D721Med (cell line): Measurements from ENCODE around the gene ASH1L.

Experiments
- DNase-seq: peaks from one replicate; pipeline ENCODE4 v3.0.0; 2011; ENCODE audit warnings: low spot score; ENCODE audit not compliant: insufficient read length
- FAIRE-seq: peaks from 2 replicates; lab custom pipeline; 2011; peaks lifted over from hg19 to GRCh38; lab: Jason Lieb, UNC
- TF ChIP-seq, protein P1 (sequence below): IDR thresholded peaks from 2 replicates; pipeline ENCODE4 v1.5.1; 2012; ENCODE audit warnings: mild to moderate bottlenecking, control low read depth; ENCODE audit not compliant: insufficient read depth; ENCODE audit errors: missing control alignments

ASH1L gene

DNA sequence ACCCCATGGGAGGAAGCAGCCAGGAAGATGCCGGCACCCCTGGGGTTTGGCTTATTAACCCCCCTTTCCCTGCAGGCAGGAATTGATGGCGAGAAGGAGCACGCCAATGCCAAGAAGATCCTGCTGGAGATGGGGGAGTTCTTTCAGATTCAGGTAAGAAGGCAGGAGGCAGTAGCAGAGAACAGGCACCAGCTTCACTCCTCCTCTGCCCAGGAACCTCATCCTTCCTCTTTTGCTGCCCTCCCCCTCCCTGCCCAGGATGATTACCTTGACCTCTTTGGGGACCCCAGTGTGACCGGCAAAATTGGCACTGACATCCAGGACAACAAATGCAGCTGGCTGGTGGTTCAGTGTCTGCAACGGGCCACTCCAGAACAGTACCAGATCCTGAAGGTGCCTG is 243.1 kb downstream of the ASH1L start:
- no peak for DNase-seq

DNA sequence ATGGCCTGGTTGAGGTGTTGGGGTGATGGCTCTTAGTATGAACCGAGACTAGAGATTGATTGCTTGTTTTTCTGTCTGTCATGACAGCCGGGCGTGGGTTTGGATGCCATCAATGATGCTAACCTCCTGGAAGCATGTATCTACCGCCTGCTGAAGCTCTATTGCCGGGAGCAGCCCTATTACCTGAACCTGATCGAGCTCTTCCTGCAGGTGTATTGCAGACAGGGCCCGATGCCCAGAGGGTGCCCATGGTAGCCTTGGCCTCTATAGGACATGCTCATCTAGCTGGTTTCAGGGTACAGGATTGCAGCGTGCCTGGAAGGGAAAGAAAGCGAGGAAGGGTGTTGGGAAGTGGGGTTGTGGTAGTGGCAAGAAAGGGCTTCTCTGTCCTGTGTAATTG is 244.5 kb downstream of the ASH1L start:
- TF ChIP-seq, protein P1, sequence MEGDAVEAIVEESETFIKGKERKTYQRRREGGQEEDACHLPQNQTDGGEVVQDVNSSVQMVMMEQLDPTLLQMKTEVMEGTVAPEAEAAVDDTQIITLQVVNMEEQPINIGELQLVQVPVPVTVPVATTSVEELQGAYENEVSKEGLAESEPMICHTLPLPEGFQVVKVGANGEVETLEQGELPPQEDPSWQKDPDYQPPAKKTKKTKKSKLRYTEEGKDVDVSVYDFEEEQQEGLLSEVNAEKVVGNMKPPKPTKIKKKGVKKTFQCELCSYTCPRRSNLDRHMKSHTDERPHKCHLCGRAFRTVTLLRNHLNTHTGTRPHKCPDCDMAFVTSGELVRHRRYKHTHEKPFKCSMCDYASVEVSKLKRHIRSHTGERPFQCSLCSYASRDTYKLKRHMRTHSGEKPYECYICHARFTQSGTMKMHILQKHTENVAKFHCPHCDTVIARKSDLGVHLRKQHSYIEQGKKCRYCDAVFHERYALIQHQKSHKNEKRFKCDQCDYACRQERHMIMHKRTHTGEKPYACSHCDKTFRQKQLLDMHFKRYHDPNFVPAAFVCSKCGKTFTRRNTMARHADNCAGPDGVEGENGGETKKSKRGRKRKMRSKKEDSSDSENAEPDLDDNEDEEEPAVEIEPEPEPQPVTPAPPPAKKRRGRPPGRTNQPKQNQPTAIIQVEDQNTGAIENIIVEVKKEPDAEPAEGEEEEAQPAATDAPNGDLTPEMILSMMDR = no peak
- no peak for FAIRE-seq
- DNase-seq = no peak

More for the DNA sequence above, 243.1 kb downstream of the ASH1L start:
- no peak for FAIRE-seq
- TF ChIP-seq, protein P1 = no peak

DNA sequence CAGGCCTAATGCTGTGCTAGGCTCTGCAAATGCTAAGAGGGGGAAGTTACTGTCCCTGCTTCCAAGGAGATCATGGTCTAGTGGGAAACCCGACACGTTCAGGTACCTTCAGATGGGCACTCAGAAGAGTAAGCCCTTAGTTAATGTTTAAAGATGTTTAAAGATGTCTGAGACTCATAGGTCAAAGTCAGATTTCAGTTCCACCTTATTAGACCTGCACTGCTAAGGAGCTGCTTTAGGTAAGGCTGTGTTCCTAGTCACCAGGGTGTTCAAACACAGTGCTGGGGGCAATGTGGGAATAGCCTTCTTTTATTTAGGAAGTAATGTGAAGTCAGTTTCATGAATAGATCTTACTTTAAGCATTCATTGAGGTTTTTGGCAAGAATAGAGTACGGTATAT is 245.7 kb downstream of the ASH1L start:
- no peak for FAIRE-seq

DNA sequence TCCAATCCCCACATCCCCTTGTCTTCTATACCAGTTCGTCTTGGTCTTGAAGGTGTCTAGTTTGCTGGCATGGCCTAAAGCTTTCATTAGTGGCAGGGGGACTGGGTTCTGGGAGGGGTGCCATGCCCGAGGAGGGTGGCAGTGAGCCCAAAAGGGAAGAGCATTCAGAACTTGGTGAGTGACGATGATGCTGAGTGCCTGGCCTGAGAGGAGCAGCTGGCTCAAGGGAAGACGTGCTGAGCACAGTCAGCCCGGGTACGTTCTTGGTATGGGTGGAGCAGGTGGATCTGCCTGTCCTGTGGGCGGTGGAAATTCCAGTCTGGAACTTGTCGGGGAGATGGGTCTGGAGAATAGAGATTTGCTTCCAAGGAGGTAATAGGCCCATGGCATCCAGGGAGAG is 249.3 kb downstream of the ASH1L start:
- TF ChIP-seq, protein P1 = no peak
- FAIRE-seq = no peak
- DNase-seq = no peak

More for the DNA sequence above, 245.7 kb downstream of the ASH1L start:
- DNase-seq = no peak
- TF ChIP-seq, protein P1 = no peak

DNA sequence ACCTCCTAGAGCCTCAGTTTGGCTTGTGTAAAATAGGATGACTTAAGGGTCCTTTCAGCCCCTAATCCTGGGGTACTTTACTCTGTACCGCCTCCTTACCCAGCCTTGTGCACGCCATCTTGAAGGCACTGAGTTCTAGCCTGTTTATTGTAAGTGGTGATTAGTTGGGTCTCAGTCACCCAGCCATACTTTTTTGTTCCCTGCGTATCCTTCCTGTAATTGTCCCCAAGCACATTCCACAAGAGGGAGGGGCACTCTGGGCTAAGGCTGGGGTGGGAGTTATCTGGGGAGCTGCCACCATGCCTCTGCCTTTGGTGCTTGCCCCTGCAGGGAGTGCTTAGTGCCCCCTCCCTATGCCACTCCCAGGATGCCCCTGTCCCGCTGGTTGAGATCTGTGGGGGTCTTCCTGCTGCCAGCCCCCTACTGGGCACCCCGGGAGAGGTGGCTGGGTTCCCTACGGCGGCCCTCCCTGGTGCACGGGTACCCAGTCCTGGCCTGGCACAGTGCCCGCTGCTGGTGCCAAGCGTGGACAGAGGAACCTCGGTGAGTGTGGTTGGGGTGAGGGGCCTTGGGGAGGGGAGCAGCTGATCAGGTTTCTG is 253.1 kb downstream of the ASH1L start:
- DNase-seq (no peak), FAIRE-seq (no peak)
- TF ChIP-seq, protein P1 = no peak

DNA sequence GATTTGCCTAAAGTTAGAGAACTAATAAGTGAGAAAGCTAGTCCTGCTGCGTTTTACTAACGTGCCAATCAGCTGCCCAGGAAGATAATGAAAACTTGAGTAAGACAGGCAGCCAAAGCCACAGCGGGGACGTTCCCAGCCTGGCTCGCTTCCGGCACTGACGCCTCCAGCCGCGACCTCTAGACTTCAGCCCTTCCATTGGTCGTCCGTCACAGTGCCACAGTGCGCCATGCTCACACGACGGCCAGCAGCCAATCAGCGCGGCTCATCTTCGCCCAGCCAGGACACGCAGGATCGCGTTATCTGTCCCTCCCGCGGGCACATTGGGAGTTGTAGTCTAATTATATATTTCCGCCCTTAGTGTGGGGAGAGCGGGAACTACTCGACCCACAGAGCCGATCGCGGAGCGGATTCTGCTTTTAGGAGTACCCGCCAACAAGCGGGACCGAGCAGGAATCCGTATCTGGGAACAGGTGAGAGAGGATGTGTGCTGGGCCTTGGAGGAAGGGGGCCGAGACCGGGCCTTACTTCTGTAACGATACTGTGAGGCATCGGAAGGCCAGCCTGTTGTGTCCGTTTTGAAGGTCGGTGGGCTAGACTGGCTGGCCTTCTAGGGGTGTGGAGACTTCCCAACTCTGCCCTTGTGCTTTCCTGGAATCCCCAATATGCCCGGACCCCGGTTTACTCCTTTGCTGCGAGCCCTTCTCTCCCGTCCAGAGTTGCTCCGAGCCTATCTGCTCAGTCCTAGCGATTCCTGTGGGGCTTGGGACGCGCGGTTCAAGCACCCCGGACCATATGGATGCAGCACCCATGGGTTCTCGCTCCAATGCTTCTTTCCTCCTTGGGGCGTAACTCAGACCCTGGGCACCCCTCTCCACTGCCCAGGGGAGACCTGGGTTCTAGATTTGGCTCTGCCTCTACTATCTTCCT is 253.8 kb downstream of the ASH1L start, which contains the start of gene FDPS:
Gene FDPS, plus strand, starts transcription at position 374 of the 930 bp plus-strand sequence. CDS start 924 bp downstream, outside the sequence.
- TF ChIP-seq, protein P1 = no peak
- FAIRE-seq = peak; percentile 91
- DNase-seq = peak; percentile 96
